GM21723 (cell line): ENCODE data around the gene PNPLA1.

ENCODE experiments used
- ATAC-seq: cut with Tn5 transposase; IDR thresholded peaks from one replicate; pipeline ENCODE4 v1.9.1; 2021; ENCODE audit warnings: mild to moderate bottlenecking, moderate library complexity; ENCODE audit not compliant: unreplicated experiment

PNPLA1 gene

GRCh38 chr6:36284359-36284758 is 14.5 kb downstream of the PNPLA1 start:
- ATAC-seq, result no peak

- no peak for ATAC-seq
Measured at GRCh38 chr6:36285187-36285671, 15.4 kb downstream of the PNPLA1 start.

GRCh38 chr6:36285797-36286196 is 15.9 kb downstream of the PNPLA1 start:
- no peak for ATAC-seq

GRCh38 chr6:36286858-36287257 is 17.0 kb downstream of the PNPLA1 start:
- ATAC-seq, result no peak

- no peak for ATAC-seq
Measured at GRCh38 chr6:36289281-36289878, 19.5 kb downstream of the PNPLA1 start.

- ATAC-seq, result no peak
Measured at GRCh38 chr6:36290668-36291620, 21.1 kb downstream of the PNPLA1 start.

- ATAC-seq, result no peak
Measured at GRCh38 chr6:36292170-36292569, 22.3 kb downstream of the PNPLA1 start.

GRCh38 chr6:36296240-36296639 is 26.4 kb downstream of the PNPLA1 start:
- ATAC-seq, result no peak

GRCh38 chr6:36297051-36297450 is 27.2 kb downstream of the PNPLA1 start:
- no peak for ATAC-seq

GRCh38 chr6:36297511-36297910 is 27.7 kb downstream of the PNPLA1 start:
- ATAC-seq, result no peak

- ATAC-seq, result no peak
Measured at GRCh38 chr6:36298027-36298426, 28.2 kb downstream of the PNPLA1 start.

GRCh38 chr6:36301085-36301658 is 31.3 kb downstream of the PNPLA1 start:
- ATAC-seq, result no peak

- no peak for ATAC-seq
Measured at GRCh38 chr6:36301781-36302180, 31.9 kb downstream of the PNPLA1 start.

GRCh38 chr6:36302227-36302976 is 32.5 kb downstream of the PNPLA1 start:
- peak; percentile 82 for ATAC-seq

- no peak for ATAC-seq
Measured at GRCh38 chr6:36305885-36306284, 36.0 kb downstream of the PNPLA1 start.

GRCh38 chr6:36306375-36306774 is 36.5 kb downstream of the PNPLA1 start:
- ATAC-seq, result no peak

GRCh38 chr6:36308514-36308913 is 38.7 kb downstream of the PNPLA1 start:
- ATAC-seq, result no peak

GRCh38 chr6:36309203-36309602 is 39.3 kb downstream of the PNPLA1 start:
- no peak for ATAC-seq

GRCh38 chr6:36309900-36310299 is 40.0 kb downstream of the PNPLA1 start:
- ATAC-seq, result no peak

GRCh38 chr6:36312854-36313648 is 43.2 kb downstream of the PNPLA1 start:
- ATAC-seq, result no peak
